Calu3 (cell line): Measurements from ENCODE around the gene MT1HL1. TPM values are rescaled to one million over a fixed set of nuclear protein-coding genes. Genes with fewer than 3 reads are reported as not detected.

ENCODE experiments used
- BruUV-seq: library from RNA; stranded (reverse); fragments of 400-500 nt; replicated peaks from 2 replicates; lab custom pipeline; 2021; lab: Mats Ljungman, UMichigan
- CTCF ChIA-PET: fragments of 300-600 bp; sonication (Branson Sonifier 250); formaldehyde crosslinking; loops from one replicate; lab custom pipeline; 2022; ENCODE audit warnings: antibody characterized with exemption; lab: Charles Lee
- DNase-seq: peaks from one replicate; pipeline ENCODE4 v3.0.0; 2022
- H3K27ac Mint-ChIP-seq: one replicate; pipeline ENCODE4 v1.8.0; 2022; ENCODE audit warnings: mixed read lengths; ENCODE audit not compliant: unreplicated experiment
- H3K27me3 Mint-ChIP-seq: one replicate; pipeline ENCODE4 v1.8.0; 2022; ENCODE audit warnings: mixed read lengths; ENCODE audit not compliant: unreplicated experiment
- H3K36me3 Mint-ChIP-seq: one replicate; pipeline ENCODE4 v1.8.0; 2022; ENCODE audit warnings: mild to moderate bottlenecking, moderate library complexity, mixed read lengths; ENCODE audit not compliant: insufficient read depth, unreplicated experiment
- H3K4me1 Mint-ChIP-seq: one replicate; pipeline ENCODE4 v1.8.0; 2022; ENCODE audit warnings: mild to moderate bottlenecking, low read depth, mixed read lengths; ENCODE audit not compliant: unreplicated experiment
- H3K4me3 Mint-ChIP-seq: one replicate; pipeline ENCODE4 v1.8.0; 2022; ENCODE audit warnings: mild to moderate bottlenecking, low read depth, moderate library complexity, mixed read lengths; ENCODE audit not compliant: unreplicated experiment
- H3K9me3 Mint-ChIP-seq: one replicate; pipeline ENCODE4 v1.8.0; 2022; ENCODE audit warnings: low read depth, mixed read lengths; ENCODE audit not compliant: unreplicated experiment
- intact Hi-C: fragments of 100-400 bp; cut with micrococcal nuclease; formaldehyde crosslinking; loops from one replicate; pipeline ENCODE4 v1.10.0; 2022; ENCODE audit not compliant: unreplicated experiment
- total RNA-seq: library from RNA; stranded (reverse); gene quantifications from 2 replicates; pipeline ENCODE4 v1.2.3, GENCODE V29; 2022
- TF ChIP-seq, protein P1 (sequence below): fragments of 200-600 bp; IDR thresholded peaks from one replicate; pipeline ENCODE4 v1.8.0; 2022; ENCODE audit warnings: antibody characterized with exemption; ENCODE audit not compliant: unreplicated experiment

MT1HL1 gene
- total RNA-seq, 1 experiment from 2014 or later, result not detected

GRCh38 chr1:237045278-237046016, 41.2 kb upstream of the MT1HL1 start:
- BruUV-seq, result no TSS peak
- CTCF ChIA-PET, result interaction anchor here (0.7 to 0.9 kb wide), 2 partner anchors 14 to 759 kb away, joined by 3 to 12 read pairs; no protein-coding TSS in a partner anchor
- peaks cover 10% of the 10 kb centered on the region for H3K9me3 Mint-ChIP-seq
- TF ChIP-seq, protein P1, sequence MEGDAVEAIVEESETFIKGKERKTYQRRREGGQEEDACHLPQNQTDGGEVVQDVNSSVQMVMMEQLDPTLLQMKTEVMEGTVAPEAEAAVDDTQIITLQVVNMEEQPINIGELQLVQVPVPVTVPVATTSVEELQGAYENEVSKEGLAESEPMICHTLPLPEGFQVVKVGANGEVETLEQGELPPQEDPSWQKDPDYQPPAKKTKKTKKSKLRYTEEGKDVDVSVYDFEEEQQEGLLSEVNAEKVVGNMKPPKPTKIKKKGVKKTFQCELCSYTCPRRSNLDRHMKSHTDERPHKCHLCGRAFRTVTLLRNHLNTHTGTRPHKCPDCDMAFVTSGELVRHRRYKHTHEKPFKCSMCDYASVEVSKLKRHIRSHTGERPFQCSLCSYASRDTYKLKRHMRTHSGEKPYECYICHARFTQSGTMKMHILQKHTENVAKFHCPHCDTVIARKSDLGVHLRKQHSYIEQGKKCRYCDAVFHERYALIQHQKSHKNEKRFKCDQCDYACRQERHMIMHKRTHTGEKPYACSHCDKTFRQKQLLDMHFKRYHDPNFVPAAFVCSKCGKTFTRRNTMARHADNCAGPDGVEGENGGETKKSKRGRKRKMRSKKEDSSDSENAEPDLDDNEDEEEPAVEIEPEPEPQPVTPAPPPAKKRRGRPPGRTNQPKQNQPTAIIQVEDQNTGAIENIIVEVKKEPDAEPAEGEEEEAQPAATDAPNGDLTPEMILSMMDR, result no peak
- no peak overlapping the region for H3K27ac Mint-ChIP-seq
- no peak overlapping the region for H3K4me3 Mint-ChIP-seq
- H3K36me3 Mint-ChIP-seq, result no peaks in the 10 kb centered on the region
- DNase-seq, result peak; percentile 13
- no peaks in the 10 kb centered on the region for H3K27me3 Mint-ChIP-seq
- intact Hi-C loops, result no loop called here
- H3K4me1 Mint-ChIP-seq, result no peaks in the 10 kb centered on the region

- no TSS peak for BruUV-seq
- peaks cover 11% of the 10 kb centered on the region for H3K9me3 Mint-ChIP-seq
- H3K27ac Mint-ChIP-seq, result no peak overlapping the region
- H3K27me3 Mint-ChIP-seq, result no peaks in the 10 kb centered on the region
- intact Hi-C loops, result loop anchor here (5.0 kb wide), 1 partner anchor 437 kb away; no protein-coding TSS in a partner anchor
- H3K36me3 Mint-ChIP-seq, result no peaks in the 10 kb centered on the region
- CTCF ChIA-PET, result interaction anchor here (0.7 kb wide), 1 partner anchor 509 kb away, joined by 3 read pairs; no protein-coding TSS in a partner anchor
- no peak for DNase-seq
- H3K4me1 Mint-ChIP-seq, result no peaks in the 10 kb centered on the region
- TF ChIP-seq, protein P1, result no peak
- H3K4me3 Mint-ChIP-seq, result no peak overlapping the region
Observed at GRCh38 chr1:237043846-237044636, 39.8 kb upstream of the MT1HL1 start.

GRCh38 chr1:237042892-237043576, 38.8 kb upstream of the MT1HL1 start:
- H3K27me3 Mint-ChIP-seq, result no peaks in the 10 kb centered on the region
- intact Hi-C loops, result loop anchor here (5.0 kb wide), 1 partner anchor 436 kb away; no protein-coding TSS in a partner anchor
- no peak overlapping the region for H3K4me3 Mint-ChIP-seq
- no peak overlapping the region for H3K27ac Mint-ChIP-seq
- DNase-seq, result no peak
- H3K36me3 Mint-ChIP-seq, result no peaks in the 10 kb centered on the region
- H3K4me1 Mint-ChIP-seq, result no peaks in the 10 kb centered on the region
- CTCF ChIA-PET, result no interaction called here
- TF ChIP-seq, protein P1, result no peak
- H3K9me3 Mint-ChIP-seq, result peaks cover 11% of the 10 kb centered on the region
- BruUV-seq, result no TSS peak

- intact Hi-C loops, result loop anchor here (5.0 kb wide), 1 partner anchor 435 kb away; no protein-coding TSS in a partner anchor
Observed at GRCh38 chr1:237042526-237042891, 38.3 kb upstream of the MT1HL1 start.

More at GRCh38 chr1:237042526-237042891, 38.3 kb upstream of the MT1HL1 start:
- Mint-ChIP-seq H3K27ac (no peak overlapping the region), H3K36me3 (no peaks in the 10 kb centered on the region), H3K4me1 (no peaks in the 10 kb centered on the region), H3K9me3 (peaks cover 11% of the 10 kb centered on the region), H3K4me3 (no peak overlapping the region), H3K27me3 (no peaks in the 10 kb centered on the region)
- BruUV-seq, result no TSS peak
- TF ChIP-seq, protein P1, result no peak
- CTCF ChIA-PET, result no interaction called here
- DNase-seq, result no peak
